HCT116 (cell line): Measurements from ENCODE around the gene FCHO1. TPM values are rescaled to one million over a fixed set of nuclear protein-coding genes. Genes with fewer than 3 reads are reported as not detected.

Source experiments
- ATAC-seq: fragments of 200-7000 bp; cut with Tn5 transposase; 2 replicates; pipeline ENCODE4 v1.9.1; 2020; ENCODE audit warnings: mild to moderate bottlenecking, moderate library complexity
- BruUV-seq: library from RNA; stranded (reverse); fragments of 400-500 nt; replicated peaks from 2 replicates; lab custom pipeline; 2021; lab: Mats Ljungman, UMichigan
- CTCF ChIA-PET: fragments of 300-600 bp; sonication (Branson Sonifier 250); formaldehyde crosslinking; loops from one replicate; lab custom pipeline; 2021; ENCODE audit warnings: antibody characterized with exemption; lab: Charles Lee
- POLR2A ChIA-PET: fragments of 300-600, 350-600 bp; sonication (Branson Sonifier 250); formaldehyde crosslinking; loops from one replicate; lab custom pipeline; 2021; ENCODE audit warnings: antibody characterized with exemption; lab: Charles Lee
- RAD21 ChIA-PET, 2 experiments: fragments of 300-600 bp; sonication (Branson Sonifier 250); formaldehyde crosslinking; loops; one replicate each; lab custom pipeline; 2023; ENCODE audit warnings: low total read pairs in 2 of 2; ENCODE audit not compliant: uncharacterized antibody in 2 of 2, unreplicated experiment in 2 of 2, low non-redundant PET in 1 of 2; lab: Charles Lee
- DNase-seq: peaks from one replicate; pipeline ENCODE4 v3.0.0-alpha.2; 2010; ENCODE audit warnings: low read depth, low spot score
- H2AFZ ChIP-seq: fragments of 200-600 bp; shearing (Covaris generic), sonication (generic); 2 replicates; pipeline ENCODE4 v1.6.1; 2017; ENCODE audit warnings: low read depth, mixed run types, mixed read lengths, antibody characterized with exemption, low read length; ENCODE audit not compliant: poor library complexity, severe bottlenecking
- H3K27ac ChIP-seq: 2 replicates; pipeline ENCODE4 v1.5.1; 2012; ENCODE audit warnings: low read depth, low read length
- H3K27me3 ChIP-seq: fragments of 200-600 bp; sonication (generic); 2 replicates; pipeline ENCODE4 v1.6.1; 2016; ENCODE audit warnings: mixed run types, low read length, mixed read lengths; ENCODE audit not compliant: insufficient read depth
- H3K36me3 ChIP-seq, 2 experiments: fragments of 200-500 bp in 1 of 2; fragments of 200-600 bp in 1 of 2; sonication (Bioruptor generic) in 1 of 2; sonication (generic) in 1 of 2; 2 replicates each; pipeline versions ENCODE4 v1.5.1 to v1.6.1; 2014 to 2016; ENCODE audit warnings: low read length in 2 of 2, inconsistent platforms in 1 of 2, mixed read lengths in 1 of 2, mixed run types in 1 of 2; ENCODE audit not compliant: insufficient read depth in 2 of 2, control insufficient read depth in 1 of 2
- H3K4me1 ChIP-seq, 2 experiments: fragments of 200-600 bp in 1 of 2; sonication (generic) in 1 of 2; 2 replicates each; pipeline versions ENCODE4 v1.5.1 to v1.6.1; 2012 to 2017; ENCODE audit warnings: low read length in 2 of 2, inconsistent platforms in 1 of 2, mild to moderate bottlenecking in 1 of 2, mixed read lengths in 1 of 2, mixed run types in 1 of 2, moderate library complexity in 1 of 2; ENCODE audit not compliant: insufficient read depth in 2 of 2, control insufficient read depth in 1 of 2
- H3K4me2 ChIP-seq: fragments of 200-600 bp; sonication (generic); 2 replicates; pipeline ENCODE4 v1.6.1; 2017; ENCODE audit warnings: mixed run types, low read length, mixed read lengths
- H3K4me3 ChIP-seq, 2 experiments: fragments of 200-600 bp in 1 of 2; sonication (generic) in 1 of 2; replicated peaks in 1 of 2; 2 replicates each; pipeline ENCODE4 v1.5.1; 2011 to 2016; ENCODE audit warnings: low read length in 2 of 2, control low read depth in 1 of 2, low read depth in 1 of 2, mild to moderate bottlenecking in 1 of 2, mixed read lengths in 1 of 2, mixed run types in 1 of 2
- H3K79me2 ChIP-seq: fragments of 200-600 bp; sonication (generic); 2 replicates; pipeline ENCODE4 v1.6.1; 2017; ENCODE audit warnings: mild to moderate bottlenecking, mixed run types, low read length, moderate library complexity, mixed read lengths; ENCODE audit not compliant: insufficient read depth
- H3K9ac ChIP-seq: fragments of 200-600 bp; sonication (generic); 2 replicates; pipeline ENCODE4 v1.6.1; 2016; ENCODE audit warnings: low read length, mixed read lengths
- H3K9me2 ChIP-seq: fragments of 200-600 bp; sonication (generic), shearing (Covaris generic); 2 replicates; pipeline ENCODE4 v1.6.1; 2017; ENCODE audit warnings: mixed run types, mild to moderate bottlenecking, moderate library complexity; ENCODE audit not compliant: insufficient read depth
- H3K9me3 ChIP-seq, 2 experiments: fragments of 200-500 bp in 1 of 2; fragments of 200-600 bp in 1 of 2; sonication (Bioruptor generic) in 1 of 2; sonication (generic) in 1 of 2; 2 replicates each; pipeline ENCODE4 v1.6.1; 2014 to 2017; ENCODE audit warnings: low read length in 2 of 2, mixed read lengths in 2 of 2, inconsistent platforms in 1 of 2, low read depth in 1 of 2, mild to moderate bottlenecking in 1 of 2, mixed run types in 1 of 2, moderate library complexity in 1 of 2; ENCODE audit not compliant: control insufficient read depth in 1 of 2, insufficient read depth in 1 of 2
- H4K20me1 ChIP-seq: fragments of 200-600 bp; sonication (generic), shearing (Covaris generic); 2 replicates; pipeline ENCODE4 v1.6.1; 2017; ENCODE audit warnings: mixed run types, mild to moderate bottlenecking, moderate library complexity; ENCODE audit not compliant: insufficient read depth
- CBX3 ChIP-seq: IDR thresholded peaks from 2 replicates; pipeline ENCODE4 v1.6.1; 2012; ENCODE audit warnings: low read depth
- ELF1 ChIP-seq: IDR thresholded peaks from 2 replicates; pipeline ENCODE4 v1.6.1; 2012; ENCODE audit warnings: low read depth, borderline replicate concordance
- REST ChIP-seq: IDR thresholded peaks from 2 replicates; pipeline ENCODE4 v1.6.1; 2012; ENCODE audit warnings: low read depth
- ZNF274 ChIP-seq: fragments of 200-500 bp; sonication (Bioruptor generic); IDR thresholded peaks from 2 replicates; pipeline ENCODE4 v1.6.1; 2014; ENCODE audit warnings: mild to moderate bottlenecking, low read depth, low read length, inconsistent platforms
- intact Hi-C: fragments of 100-400 bp; cut with micrococcal nuclease; formaldehyde crosslinking; loops from 2 replicates; pipeline ENCODE4 v1.10.0; 2022
- total RNA-seq: library from RNA; stranded (reverse); gene quantifications from one replicate; pipeline ENCODE4 v1.2.1, GENCODE V29; 2021; ENCODE audit not compliant: unreplicated experiment
- TF ChIP-seq, protein P1 (sequence below): IDR thresholded peaks from 2 replicates; pipeline ENCODE4 v1.6.1; 2011; ENCODE audit warnings: mild to moderate bottlenecking, low read length, moderate library complexity; ENCODE audit not compliant: insufficient replicate concordance; ENCODE audit errors: extremely low read depth

The FCHO1 gene
- total RNA-seq, 1 experiment from 2014 or later, result 28.1 TPM

DNA sequence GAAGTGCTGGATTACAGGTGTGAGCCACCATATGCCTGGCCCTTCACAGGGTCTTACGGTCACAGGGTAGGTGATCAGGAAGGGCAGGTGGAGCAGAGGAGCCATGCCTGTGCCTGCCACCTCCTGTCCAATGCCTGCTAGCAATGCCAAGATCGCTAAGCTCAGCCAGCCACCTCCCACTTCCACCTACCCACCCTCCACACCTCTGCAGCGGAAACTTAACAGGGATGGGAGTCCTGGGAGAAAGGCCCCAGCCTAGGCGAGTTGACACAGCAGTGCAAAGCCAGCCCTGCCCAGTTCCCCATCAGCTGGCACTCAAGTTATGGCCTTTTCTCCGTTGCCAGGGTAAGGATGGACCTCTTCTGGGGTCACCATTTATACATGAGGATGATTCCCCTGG lies 15.9 kb upstream of the FCHO1 start:
- DNase-seq (no peak), ATAC-seq (no peak)
- H3K27ac ChIP-seq, result no peak overlapping the region
- no peaks in the 10 kb centered on the region for H3K9me3 ChIP-seq
- peaks cover 21 to 37% of the 10 kb centered on the region in 2 experiments; a peak in 3 of 4 replicates for H3K36me3 ChIP-seq
- no peak overlapping the region for H3K9ac ChIP-seq
- no peaks in the 10 kb centered on the region for H3K27me3 ChIP-seq
- CTCF ChIA-PET, result no interaction called here
- H3K4me2 ChIP-seq, result no peak overlapping the region
- no peaks in the 10 kb centered on the region for H3K9me2 ChIP-seq
- H3K4me3 ChIP-seq, result no peak overlapping the region
- no TSS peak for BruUV-seq
- TF ChIP-seq, protein P1, sequence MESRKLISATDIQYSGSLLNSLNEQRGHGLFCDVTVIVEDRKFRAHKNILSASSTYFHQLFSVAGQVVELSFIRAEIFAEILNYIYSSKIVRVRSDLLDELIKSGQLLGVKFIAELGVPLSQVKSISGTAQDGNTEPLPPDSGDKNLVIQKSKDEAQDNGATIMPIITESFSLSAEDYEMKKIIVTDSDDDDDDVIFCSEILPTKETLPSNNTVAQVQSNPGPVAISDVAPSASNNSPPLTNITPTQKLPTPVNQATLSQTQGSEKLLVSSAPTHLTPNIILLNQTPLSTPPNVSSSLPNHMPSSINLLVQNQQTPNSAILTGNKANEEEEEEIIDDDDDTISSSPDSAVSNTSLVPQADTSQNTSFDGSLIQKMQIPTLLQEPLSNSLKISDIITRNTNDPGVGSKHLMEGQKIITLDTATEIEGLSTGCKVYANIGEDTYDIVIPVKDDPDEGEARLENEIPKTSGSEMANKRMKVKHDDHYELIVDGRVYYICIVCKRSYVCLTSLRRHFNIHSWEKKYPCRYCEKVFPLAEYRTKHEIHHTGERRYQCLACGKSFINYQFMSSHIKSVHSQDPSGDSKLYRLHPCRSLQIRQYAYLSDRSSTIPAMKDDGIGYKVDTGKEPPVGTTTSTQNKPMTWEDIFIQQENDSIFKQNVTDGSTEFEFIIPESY, result no peak
- TF ChIP-seq REST (no peak), ELF1 (no peak), ZNF274 (no peak), CBX3 (no peak)
- TF ChIP-seq, all 23 proteins: peak for 0
- H3K79me2 ChIP-seq, result peaks cover 30% of the 10 kb centered on the region
- RAD21 ChIA-PET, result no interaction called here
- H2AFZ ChIP-seq, result no peak overlapping the region
- intact Hi-C loops, result no loop called here
- 0 out of 2 replicates have a peak, but pooled peaks cover 3% of the 10 kb centered on the region for H4K20me1 ChIP-seq
- peaks cover 21 to 46% of the 10 kb centered on the region in 2 experiments for H3K4me1 ChIP-seq
- POLR2A ChIA-PET, result no interaction called here
